HG03442 (cell line): Measurements from ENCODE around the gene ABHD6.
"Not testable (repeated sequence)": the region's sequence is repeated elsewhere in the genome, so short reads cannot be mapped to it uniquely, and the experiment has no call there.

Experiments
- ATAC-seq: cut with Tn5 transposase; IDR thresholded peaks from one replicate; pipeline ENCODE4 v1.9.1; 2021; ENCODE audit warnings: mild to moderate bottlenecking, moderate library complexity; ENCODE audit not compliant: unreplicated experiment

The ABHD6 gene, protein sequence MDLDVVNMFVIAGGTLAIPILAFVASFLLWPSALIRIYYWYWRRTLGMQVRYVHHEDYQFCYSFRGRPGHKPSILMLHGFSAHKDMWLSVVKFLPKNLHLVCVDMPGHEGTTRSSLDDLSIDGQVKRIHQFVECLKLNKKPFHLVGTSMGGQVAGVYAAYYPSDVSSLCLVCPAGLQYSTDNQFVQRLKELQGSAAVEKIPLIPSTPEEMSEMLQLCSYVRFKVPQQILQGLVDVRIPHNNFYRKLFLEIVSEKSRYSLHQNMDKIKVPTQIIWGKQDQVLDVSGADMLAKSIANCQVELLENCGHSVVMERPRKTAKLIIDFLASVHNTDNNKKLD

DNA sequence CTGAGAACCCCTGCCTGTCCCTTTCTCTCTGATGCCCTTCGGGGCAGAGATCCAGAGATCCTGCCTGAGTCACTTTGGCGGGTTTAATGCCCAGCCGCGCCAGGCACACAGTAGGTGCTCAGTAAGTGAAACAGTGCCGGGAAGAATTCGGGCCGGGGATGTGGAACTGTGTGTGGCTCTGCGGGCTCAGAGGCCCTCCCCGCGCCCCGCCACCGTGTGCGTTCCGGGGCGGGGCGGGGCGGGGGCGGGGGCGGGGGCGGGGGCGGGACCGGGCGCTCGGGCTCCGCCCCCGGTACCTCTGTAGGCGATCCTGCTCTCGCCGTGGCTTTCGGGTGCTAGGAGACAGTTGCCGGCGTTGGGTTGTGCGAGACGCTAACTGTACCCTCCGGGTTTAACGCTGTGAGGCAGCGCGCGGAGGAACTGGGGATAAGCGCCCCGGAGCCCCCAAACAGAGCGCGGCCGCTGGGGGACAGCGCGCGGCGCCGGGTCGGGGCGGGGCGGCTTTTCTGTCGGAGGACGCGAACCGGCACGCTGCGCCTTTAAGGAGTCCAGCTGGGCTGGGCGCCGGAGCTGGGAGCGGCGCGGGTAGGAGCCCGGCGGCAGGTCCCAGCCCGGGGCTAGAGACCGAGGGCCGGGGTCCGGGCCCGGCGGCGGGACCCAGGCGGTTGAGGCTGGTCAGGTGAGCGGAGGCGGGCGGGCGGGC, at the start of gene ABHD6:
ABHD6 (plus strand) TSS at position 555 of the 703 bp plus-strand sequence. CDS start 18,795 bp downstream, outside the sequence.
- ATAC-seq = peak; percentile 65

DNA sequence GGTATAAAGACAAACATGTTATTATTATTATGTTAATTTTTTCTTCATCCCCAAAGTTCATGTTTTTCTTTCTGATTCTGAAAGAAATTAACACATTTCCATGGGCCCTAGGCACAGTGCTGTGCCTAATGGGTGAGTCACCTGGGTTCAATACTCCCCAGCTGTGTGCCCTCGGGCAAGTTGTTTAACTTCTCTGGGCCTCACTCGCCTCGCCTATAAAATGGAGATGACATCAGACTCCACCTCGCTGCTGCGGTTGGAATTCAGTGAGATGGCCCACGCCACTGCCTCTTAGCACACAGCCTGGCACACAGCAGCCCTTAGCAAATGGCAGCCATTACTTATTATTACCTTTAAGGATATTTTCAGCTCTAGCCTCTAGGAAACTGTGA, 49.4 kb upstream of the ABHD6 start:
- ATAC-seq = no peak

DNA sequence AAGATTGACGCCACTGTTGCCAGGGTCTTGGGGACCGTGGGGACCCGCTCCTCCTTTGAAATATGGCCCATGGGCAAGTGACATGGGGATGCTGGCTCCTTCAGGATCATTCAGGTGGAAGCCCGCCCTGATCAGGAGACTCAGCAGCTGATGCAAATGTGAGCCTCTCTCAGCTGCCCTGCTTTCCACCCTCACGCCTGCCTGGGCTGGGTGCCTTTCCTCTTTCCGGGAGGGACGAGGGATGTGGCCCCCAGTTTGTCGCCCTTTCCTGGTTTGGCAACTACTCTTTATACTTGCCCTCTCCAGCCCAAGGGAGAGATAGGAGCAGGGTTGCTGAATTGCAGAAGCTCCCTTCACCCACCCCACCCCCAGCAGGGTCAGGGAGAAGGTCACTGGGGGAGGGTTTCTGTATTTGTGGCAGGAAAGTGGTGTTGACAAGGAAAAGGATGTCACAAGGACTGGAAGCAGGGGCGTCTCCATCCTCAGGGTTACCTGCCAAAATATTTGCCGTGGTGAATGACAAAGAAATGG, 48.6 kb upstream of the ABHD6 start:
- ATAC-seq = no peak

DNA sequence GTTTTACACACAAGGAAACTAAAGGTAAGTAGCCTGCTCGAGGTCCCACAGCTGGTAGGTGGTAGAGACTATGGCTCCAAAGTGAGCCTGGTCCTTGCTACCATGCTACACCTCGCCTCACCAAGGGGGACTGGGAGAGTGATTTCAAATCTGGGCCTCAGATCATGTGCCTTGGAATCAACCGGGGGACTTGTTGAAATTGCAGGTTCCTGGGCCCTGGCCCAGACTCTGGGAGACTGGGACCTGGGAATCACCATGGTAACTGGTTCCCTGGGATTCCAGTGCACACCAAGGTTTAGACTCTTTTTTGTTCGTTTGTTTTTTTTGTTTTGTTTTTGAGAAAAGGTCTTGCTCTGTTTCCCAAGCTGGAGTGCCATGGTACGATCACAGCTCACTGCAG, 47.9 kb upstream of the ABHD6 start:
- no peak for ATAC-seq

DNA sequence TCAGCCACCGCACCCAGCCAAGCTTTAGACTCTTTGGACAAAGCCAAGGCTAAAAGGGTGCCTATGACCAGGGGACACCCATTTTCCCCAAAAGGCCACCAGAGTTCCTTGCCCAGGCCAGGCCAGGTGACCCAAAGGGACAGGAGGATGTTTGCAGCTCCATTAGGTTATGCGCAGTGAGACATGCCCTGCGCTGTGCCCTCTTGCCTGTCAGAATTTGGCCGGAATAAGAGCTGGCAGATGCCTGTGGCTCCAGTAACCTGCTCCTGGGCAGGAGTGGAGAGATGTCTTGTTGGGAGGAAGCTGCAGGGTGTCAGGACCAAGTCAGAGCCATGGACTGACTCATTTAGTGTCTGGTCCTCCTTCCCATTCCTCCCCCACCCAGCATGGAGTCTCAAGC, 47.3 kb upstream of the ABHD6 start:
- no peak for ATAC-seq

DNA sequence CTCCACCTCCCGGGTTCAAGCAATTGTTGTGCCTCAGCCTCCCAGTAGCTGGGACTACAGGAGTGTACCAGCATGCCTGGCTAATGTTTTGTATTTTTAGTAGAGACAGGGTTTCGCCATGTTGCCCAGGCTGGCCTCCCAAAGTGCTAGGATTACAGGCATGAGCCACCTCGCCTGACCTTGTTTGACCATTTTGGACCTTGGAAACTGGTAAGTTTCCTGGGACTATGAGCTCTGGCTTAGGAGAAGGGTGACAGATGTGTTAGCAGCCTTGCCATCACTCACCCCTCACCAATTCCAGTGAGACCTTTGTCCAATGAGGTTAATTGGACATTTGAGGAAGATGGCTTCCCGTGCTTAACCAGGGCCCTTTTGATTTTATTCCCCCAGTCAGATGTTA, 46.7 kb upstream of the ABHD6 start:
- no peak for ATAC-seq

DNA sequence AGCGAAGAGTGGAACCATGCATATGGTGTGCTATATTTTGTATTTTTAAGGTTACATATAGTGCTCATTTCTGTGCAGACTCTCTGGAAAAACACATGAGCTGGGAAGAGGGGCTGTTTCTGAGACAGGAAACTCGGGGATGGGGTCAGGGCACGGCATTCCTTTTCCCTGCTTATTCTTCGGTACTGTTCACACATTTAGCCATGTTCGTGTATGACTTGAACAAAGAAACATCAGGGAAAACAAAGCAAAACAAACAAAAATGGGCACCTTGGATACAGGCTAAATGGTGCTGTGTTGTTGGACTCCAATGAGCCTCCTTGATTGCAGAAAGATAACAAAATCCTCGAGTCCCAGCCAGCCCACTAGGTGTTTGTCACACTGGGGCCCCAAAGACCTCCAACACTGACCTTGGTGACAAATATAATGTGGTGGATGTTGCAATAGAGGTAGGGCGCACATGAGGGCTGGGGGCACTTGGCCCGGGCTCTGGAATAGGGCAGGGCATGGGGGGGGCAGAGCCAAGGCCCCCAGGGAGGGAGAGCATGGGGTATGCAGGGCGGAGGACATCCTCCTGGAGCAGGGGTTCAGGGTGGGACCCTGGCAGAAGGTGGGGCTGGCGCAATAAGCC, 46.1 kb upstream of the ABHD6 start:
- ATAC-seq = no peak

DNA sequence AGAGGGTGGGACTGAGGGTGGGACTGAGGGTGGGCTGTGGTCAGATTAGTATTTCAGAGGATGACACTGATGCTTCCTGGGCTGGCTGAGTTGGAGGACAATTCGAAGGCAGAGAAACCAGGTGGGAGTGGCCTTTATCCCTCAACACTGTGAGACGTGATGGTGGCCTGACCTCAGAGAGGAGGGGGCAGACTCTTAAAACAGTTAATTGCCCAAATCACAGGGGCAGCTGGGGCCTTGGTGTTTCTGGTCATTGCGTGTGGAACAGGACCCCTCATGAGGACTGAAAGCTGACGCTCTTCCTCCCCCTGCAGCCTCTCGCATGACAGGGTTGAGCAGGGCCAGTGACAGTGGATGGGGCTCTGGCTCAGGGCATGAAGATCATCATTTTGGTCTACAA, 45.5 kb upstream of the ABHD6 start:
- ATAC-seq = no peak

DNA sequence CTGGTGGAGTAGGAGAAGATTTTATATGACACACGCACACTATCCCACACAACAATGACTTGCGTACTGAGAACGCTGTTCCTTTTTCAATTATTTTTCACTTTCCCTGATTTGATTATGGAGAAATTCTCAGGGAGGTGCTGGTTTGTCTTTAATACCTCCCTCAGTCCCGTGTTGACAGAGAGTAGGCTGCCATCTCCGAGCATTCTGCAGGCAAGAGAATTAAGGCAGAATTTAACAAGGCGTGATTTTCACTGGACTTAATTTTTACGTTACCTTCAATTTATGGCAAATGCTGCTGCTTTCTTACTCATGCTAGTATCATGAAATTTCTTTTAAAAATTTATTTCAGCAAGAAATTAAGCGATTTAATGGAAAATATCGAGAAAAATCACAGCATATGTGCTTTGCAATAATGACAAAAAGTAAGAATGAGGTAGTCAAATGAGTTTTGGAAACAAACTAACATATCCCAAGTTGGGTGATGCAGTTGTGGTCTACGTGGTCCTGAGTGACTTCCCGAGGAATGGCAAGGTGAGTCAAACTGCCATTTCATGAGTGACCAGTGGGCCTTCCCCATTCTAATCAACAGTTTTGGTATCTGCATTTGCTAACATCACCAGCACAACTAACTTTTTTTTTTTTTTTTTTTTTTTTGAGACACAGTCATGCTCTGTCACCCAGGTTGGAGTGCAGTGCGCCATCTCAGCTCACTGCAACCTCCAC, 43.7 kb upstream of the ABHD6 start:
- no peak for ATAC-seq

DNA sequence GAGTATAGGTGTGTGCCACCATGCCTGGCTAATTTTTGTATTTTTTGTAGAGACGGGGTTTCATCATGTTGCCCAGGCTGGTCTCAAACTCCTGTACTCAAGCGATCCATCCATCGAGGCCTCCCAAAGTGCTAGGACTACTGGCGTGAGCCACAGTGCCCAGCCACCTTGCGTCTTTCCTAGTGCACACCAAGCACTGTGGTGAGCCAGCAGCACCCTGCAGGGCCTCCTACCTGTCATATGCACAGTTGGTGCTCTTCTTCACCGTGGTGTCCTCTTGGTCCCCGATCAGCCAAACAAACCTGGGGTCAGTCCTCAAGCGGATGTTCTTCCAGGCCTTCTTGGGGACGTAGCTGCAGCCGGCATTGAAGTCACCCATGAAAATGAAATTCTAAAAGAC, 40.0 kb upstream of the ABHD6 start:
- ATAC-seq = no peak

DNA sequence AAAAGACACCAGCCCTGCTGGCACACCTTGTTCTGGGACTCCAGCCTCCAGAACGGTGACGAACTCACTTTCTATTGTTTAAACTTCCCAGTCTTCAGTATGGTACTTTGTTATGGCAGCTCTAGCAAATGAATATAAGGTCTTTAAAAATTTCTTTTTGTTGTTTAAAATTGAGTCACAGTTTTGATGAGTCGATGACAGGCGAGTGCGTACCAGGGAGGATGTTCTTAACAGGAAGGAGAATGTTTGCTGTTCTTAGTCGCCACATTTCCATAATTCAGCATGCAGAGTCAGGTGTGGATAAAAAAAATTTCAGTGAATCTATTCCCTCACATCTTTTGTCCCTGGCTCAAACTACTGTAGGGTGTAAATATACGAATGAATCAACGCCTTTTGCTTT, 39.2 kb upstream of the ABHD6 start:
- ATAC-seq = no peak

DNA sequence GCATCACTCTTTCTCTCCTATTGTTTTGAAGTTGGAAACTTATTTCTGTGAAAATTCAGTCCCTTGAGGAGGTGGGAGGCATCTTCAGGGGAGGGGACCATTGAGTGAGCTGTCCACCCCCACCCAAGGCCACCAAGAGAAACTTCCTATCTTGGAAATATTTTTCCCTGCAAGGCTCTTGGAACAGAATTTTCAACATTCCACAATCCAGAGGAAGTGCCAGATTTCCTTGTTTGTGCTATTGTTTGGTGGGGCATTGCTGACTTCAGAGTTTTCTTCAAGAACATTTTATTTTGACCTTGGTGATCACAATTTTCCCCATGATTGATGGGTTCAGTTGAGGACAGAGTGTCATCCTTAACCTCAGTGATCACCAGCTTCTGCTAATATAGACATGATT, 38.8 kb upstream of the ABHD6 start:
- ATAC-seq = no peak

DNA sequence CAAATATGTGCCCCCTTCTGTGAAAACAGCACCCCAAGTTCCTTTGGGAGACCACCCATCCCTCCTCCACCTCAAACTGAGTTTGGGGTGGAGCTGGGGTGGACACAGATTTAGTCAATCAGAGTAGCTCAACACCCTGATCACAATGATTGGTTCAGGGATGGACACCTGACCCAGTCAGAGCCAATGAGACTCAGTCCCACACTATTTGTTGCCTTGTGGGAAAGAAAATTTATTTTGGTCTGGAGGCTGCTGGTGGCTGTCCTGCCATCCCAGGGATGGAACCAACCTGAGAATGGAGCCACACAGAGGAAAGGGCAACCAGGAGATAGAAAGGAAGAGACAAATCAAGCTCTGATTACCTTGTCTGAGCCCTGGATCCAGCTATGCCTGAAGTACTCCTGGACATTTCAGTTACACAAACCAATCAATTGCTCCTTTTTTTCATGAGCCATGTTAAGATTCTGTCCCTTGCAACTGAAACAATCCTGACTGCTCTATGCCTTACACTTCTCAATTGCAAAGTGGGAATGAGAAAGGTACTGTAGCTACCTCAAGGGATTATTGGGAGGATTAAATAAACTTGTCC, 37.4 kb upstream of the ABHD6 start:
- ATAC-seq = no peak

DNA sequence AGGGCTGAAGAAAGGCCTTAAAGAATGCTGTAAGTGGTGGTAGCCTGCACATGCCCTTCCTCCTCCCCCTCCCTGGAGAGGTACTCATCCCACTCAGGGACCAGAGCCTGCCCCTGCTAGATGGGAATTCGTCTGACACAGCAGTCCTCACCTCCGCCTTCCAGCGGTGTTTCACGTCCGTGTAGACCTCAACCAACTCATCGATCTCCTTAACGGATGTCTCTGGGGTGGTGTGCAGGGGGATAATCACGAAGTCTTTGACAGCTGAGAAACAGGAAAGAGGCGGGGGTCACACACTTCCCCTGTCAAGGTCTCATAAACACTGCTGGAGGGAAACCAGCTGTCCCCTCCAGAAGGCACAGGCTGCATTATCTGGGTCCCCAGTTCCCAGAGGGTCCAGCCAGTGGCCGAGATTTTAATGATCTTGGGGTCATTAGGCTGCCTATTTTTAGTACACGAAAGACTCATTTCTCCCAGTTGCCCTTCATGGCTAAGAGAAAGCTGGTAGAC, 36.7 kb upstream of the ABHD6 start:
- ATAC-seq = no peak

DNA sequence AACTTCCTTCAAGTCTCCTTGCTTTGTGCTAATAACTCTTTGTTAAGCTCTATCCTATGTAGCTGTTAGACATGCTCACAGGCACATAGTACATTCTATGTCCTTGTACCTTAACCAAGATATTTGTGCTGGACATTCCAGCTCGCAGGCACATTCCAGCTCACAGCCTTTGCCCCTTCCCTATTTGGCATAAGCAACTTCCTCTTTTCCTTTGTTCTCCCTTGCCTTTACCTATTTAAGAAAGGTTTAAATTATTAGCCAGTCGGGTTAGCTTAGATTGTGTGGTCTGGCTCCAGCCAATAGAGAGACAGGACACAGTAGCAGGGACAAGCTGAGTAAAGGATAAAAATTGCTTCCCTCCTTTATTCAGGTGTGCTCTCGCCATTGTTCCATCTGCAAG, 36.1 kb upstream of the ABHD6 start:
- not testable (repeated sequence) for ATAC-seq

DNA sequence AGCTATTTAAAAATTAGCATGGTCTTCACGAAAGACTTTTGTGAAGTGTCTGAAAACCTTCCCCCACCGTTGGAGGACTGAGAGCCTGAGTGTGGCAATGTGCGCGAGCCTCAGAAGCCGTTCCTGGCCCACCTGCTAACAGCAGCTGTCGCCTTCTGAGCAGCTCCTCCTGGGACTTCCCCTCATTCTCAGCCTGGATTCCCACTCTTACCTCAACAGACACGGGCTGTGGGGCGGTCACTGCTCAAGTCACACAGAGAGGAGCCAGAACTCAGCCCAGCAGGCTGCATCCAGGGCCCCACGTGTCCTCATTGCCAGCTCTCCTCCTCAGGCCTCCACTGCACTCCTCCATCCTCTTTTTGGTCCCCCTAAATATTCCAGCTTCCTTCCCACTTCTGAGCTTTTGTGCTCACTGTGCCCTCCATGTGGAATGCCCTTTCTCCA, 34.7 kb upstream of the ABHD6 start:
- peak; percentile 79 for ATAC-seq

DNA sequence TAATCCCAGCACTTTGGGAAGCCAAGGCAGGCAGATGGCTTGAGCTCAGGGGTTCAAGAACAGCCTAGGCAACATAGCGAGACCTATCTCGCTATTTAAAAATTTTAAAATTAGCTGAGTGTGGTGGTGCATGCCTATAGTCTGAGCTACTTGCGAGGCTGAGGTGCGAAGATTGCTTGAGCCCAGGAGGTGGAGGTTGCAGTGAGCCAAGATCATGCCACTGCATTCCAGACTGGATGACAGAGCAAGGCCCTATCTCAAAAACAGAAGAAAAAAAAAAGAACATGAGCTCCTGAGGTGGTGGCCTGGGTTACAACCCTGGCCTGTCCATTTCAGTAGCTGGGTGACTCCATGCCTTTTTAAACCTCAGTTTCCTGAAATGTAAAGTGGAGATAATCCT, 34.1 kb upstream of the ABHD6 start:
- no peak for ATAC-seq

DNA sequence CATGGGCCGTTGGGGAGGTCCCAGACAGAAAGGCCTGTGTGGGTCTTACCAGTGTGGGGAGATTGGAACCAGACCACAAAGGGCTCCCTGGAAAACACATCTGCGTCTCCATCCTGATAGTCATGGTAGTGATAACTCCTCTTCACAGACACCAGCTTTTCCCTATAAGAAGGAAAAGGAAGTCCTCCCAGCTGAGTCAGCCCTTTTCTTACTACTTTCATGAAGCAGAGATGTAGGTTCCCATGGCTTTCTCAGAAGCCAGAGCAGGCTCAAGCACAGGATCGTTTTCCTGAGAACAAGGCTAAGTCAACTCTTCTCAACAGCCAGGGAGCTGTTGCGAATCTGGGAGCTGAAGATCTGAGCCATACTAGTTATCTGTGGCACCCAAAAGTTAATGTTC, 32.9 kb upstream of the ABHD6 start:
- no peak for ATAC-seq

DNA sequence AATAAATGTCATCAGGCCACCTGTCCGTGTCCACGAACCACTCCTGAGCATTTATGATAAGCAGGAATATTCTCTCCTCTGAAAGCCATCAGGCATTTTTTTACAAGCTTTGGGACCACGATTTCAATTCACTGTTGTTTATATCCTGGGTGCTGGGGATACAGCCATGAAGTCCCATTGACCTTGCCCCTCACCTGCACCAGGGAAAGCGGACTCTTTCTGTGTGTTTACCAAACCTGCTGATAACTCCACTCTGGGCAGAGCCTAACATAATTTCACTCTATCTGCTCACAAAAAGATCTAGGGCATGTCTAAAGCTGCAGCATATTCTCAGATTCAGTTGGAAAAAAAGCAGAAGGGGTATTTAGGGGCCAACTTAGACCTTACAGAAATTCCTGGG, 31.6 kb upstream of the ABHD6 start:
- ATAC-seq = no peak

DNA sequence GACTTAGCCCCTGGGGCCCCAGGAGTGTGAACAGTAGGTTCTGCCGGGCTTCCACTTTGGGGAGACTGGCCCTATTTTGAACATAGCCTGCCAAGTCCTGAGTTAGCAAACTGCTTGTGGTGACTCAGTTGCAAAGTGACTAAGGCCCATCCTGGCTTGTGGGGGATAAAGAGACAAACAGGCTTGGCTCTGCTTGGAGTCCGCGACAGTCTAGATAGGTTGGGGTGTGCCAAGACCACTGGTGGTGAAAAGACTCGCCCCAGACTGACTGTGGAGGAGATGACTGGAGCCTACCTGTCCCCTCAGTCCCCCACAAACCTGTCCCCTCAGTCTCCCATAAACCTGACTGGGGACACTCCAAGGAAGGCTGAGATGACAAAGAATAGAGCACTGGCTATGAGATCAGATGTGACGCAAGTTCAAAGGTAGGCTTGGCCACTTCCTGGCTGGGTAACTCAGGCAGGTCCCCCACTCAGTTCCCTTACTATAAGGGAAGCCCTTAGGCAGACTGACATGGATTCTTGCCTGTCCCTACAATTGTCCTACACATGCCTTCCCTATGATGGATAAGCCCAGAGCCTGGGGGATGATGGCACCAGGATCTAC, 31.1 kb upstream of the ABHD6 start:
- no peak for ATAC-seq
